OCI-LY1 (cell line): ENCODE measurements around the gene FRRS1.

Source experiments
- EZH2 ChIP-seq: fragments of 200-600 bp; sonication (generic), shearing (Covaris generic); IDR thresholded peaks from 2 replicates; pipeline ENCODE4 v1.8.0; 2017; ENCODE audit warnings: borderline replicate concordance, mixed run types, mild to moderate bottlenecking, antibody characterized with exemption, low read length, moderate library complexity, mixed read lengths
- TF ChIP-seq, protein P1 (sequence below): fragments of 200-600 bp; sonication (generic), shearing (Covaris generic); IDR thresholded peaks from 2 replicates; pipeline ENCODE4 v1.5.1; 2017; ENCODE audit warnings: mild to moderate bottlenecking, antibody characterized with exemption, low read length, moderate library complexity, mixed read lengths

DNA sequence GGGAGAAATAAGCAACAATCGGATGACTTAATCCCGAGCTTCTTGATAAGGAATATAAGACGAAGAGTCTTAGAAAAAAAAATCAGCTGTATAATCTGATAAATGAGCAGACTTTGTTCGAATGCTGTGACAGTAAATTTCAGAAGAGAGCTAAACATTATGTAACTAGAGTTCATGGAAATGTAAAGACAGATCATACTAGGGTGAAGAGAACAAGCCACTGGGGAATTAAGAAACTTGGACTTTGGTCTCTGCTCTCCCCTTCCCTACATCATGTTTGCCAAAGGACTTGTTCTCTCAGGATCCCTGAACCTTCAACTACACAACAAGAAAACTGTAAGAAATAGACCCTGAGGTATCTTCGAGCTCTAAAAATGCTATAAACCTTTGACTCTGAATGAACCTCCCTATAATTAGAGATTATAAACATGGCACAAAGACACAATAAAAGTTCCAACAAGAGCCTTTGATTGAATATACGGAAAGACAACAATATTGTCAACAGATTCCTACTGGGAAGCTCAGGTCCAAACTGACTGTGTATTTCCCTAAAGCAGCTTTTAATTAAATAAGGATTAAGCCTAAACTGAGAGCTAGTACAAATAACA is 27.5 kb downstream of the FRRS1 start:
- TF ChIP-seq, protein P1, sequence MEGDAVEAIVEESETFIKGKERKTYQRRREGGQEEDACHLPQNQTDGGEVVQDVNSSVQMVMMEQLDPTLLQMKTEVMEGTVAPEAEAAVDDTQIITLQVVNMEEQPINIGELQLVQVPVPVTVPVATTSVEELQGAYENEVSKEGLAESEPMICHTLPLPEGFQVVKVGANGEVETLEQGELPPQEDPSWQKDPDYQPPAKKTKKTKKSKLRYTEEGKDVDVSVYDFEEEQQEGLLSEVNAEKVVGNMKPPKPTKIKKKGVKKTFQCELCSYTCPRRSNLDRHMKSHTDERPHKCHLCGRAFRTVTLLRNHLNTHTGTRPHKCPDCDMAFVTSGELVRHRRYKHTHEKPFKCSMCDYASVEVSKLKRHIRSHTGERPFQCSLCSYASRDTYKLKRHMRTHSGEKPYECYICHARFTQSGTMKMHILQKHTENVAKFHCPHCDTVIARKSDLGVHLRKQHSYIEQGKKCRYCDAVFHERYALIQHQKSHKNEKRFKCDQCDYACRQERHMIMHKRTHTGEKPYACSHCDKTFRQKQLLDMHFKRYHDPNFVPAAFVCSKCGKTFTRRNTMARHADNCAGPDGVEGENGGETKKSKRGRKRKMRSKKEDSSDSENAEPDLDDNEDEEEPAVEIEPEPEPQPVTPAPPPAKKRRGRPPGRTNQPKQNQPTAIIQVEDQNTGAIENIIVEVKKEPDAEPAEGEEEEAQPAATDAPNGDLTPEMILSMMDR, result no peak
- TF ChIP-seq EZH2, result no peak
